Stimulated activated CD8-positive, alpha-beta memory T cell treated with anti-CD3 and anti-CD28 coated beads, Interleukin-7, amount 100 ng/mL, for 4 hours (primary cell): ENCODE data around the gene PPFIA4.
A peak's percentile ranks its signal among the peaks of the same experiment; 100 is the strongest.
"Not testable (repeated sequence)": the region's sequence is repeated elsewhere in the genome, so short reads cannot be mapped to it uniquely, and the experiment has no call there.

Source experiments
- DNase-seq, 2 donors: peaks; one replicate each; pipeline ENCODE4 v3.0.0-alpha.2; 2020; ENCODE audit warnings: low read depth in 2 of 2

PPFIA4 gene

GRCh38 chr1:203017061-203017460, 9.2 kb upstream of the PPFIA4 start:
- no peak for DNase-seq

- no peak for DNase-seq
These were observed 8.6 kb upstream of the PPFIA4 start for GRCh38 chr1:203017692-203018091.

GRCh38 chr1:203022855-203023254, 3.4 kb upstream of the PPFIA4 start:
- DNase-seq = not testable (repeated sequence)

GRCh38 chr1:203025686-203026030, 633 bp upstream of the PPFIA4 start:
- no peak for DNase-seq

GRCh38 chr1:203026666-203027663, 674 bp downstream of the PPFIA4 start:
- no peak for DNase-seq

GRCh38 chr1:203028067-203028783, 1.9 kb downstream of the PPFIA4 start:
- no peak for DNase-seq

- no peak for DNase-seq
These were observed 2.7 kb downstream of the PPFIA4 start for GRCh38 chr1:203028784-203029553.

- no peak for DNase-seq
These were observed 5.2 kb downstream of the PPFIA4 start for GRCh38 chr1:203031467-203031866.

GRCh38 chr1:203033287-203033686, 7.0 kb downstream of the PPFIA4 start:
- DNase-seq = no peak

- no peak for DNase-seq
These were observed 7.6 kb downstream of the PPFIA4 start for GRCh38 chr1:203033917-203034316.

- DNase-seq = no peak
These were observed 8.3 kb downstream of the PPFIA4 start for GRCh38 chr1:203034422-203035110.

- DNase-seq = no peak
These were observed 9.1 kb downstream of the PPFIA4 start for GRCh38 chr1:203035111-203036000.

- DNase-seq = no peak
These were observed 9.8 kb downstream of the PPFIA4 start for GRCh38 chr1:203036135-203036534.

GRCh38 chr1:203036537-203036936, 10.2 kb downstream of the PPFIA4 start:
- no peak for DNase-seq

- DNase-seq = no peak
These were observed 11.4 kb downstream of the PPFIA4 start for GRCh38 chr1:203037509-203038190.

GRCh38 chr1:203038217-203038741, 12.0 kb downstream of the PPFIA4 start:
- DNase-seq = no peak

GRCh38 chr1:203038891-203039608, 12.8 kb downstream of the PPFIA4 start:
- DNase-seq = peak; percentile 45 to 47

- no peak for DNase-seq
These were observed 13.6 kb downstream of the PPFIA4 start for GRCh38 chr1:203039609-203040512.
